ENCODE results near the gene MAP7D3. TPM values are rescaled to one million over a fixed set of nuclear protein-coding genes. Genes with fewer than 3 reads are reported as not detected.

MAP7D3 gene
- total and polyA plus RNA-seq, 9 of the 15 experiments (the other 6 are each of a cell fraction or from before 2014, with no cell fraction given) = 9.4 to 27.7 (median 14.0) TPM

DNA sequence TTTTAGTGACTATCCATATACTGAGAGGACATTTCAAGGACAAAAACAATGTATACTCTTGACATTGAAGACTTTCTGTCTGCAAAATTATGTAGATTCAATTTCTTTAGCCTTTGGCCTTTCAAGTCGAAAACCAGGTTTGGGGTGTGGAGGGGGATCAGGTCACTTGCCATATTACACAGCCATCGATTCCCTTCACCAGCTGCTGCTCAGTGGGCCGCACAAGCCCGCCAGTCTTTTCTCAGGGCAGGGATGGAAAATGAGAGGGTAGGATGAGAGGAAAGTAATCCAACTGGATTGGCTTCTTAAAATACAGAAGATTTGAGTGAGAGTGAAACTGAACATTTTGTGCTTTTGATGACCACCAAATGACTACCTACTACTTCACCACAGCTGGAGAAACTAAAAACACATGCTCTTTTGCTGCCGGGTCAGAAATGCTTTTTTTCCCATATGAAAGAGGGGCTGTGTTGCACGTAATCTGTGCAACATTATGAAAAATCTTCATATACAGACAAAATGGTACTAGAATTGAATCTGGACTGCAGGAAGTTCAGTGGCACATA lies 52.4 kb downstream of the MAP7D3 start:
- no peak for ATAC-seq
- no peaks in the 10 kb centered on the region for H3K79me2 ChIP-seq (ENCODE audit: control insufficient read depth, insufficient read depth, low read length)
- H3K9ac ChIP-seq (ENCODE audit: insufficient read depth in 1 of 2, low read depth in 2 of 2, low read length in 2 of 2) = no peak overlapping the region
- no peaks in the 10 kb centered on the region for H3K4me1 ChIP-seq (replicated peaks in 1 of 2; ENCODE audit: control insufficient read depth in 2 of 2, insufficient read depth in 2 of 2, low read length in 2 of 2)
- H3K36me3 ChIP-seq (ENCODE audit: control insufficient read depth, insufficient read depth, low read length) = no peaks in the 10 kb centered on the region
- ChIA-PET CTCF (ENCODE audit: low intra/inter-chr PET ratio) (no interaction called here), POLR2A (interaction anchor here (1.4 kb wide), 1 partner anchor 9 kb away, joined by 5 read pairs; no protein-coding TSS in a partner anchor)
- BruUV-seq (replicated peaks) = no TSS peak
- TF ChIP-seq ZFP36 (IDR thresholded peaks at IDR 0.05; ENCODE audit: low read depth, low read length, partially characterized antibody) (no peak), KLF13 (tag; IDR thresholded peaks at IDR 0.05; ENCODE audit: borderline replicate concordance, low read depth) (no peak), ZNF354B (CRISPR knock-in tag; IDR thresholded peaks at IDR 0.05) (no peak), SMC3 (conservative IDR thresholded peaks at IDR 0.05; ENCODE audit: insufficient read depth, low read depth, low read length) (no peak), RBFOX2 (IDR thresholded peaks at IDR 0.05; ENCODE audit: low read depth, low read length) (no peak), RHOXF2B (CRISPR knock-in tag; conservative IDR thresholded peaks at IDR 0.05) (no peak)
- no peak overlapping the region for H3K27ac ChIP-seq (ENCODE audit: extremely low read depth, low read depth, low read length)
- H3K4me2 ChIP-seq (ENCODE audit: insufficient read depth, low read length) = no peak overlapping the region
- no peak overlapping the region for H3K4me3 ChIP-seq
- in situ Hi-C loops (cut with MboI) (no loop called here), intact Hi-C loops (cut with micrococcal nuclease) (no loop called here)
- no peak for DNase-seq (ENCODE audit: extremely low read depth in 1 of 4, low spot score in 3 of 4)
- H2AFZ ChIP-seq (ENCODE audit: low read depth, low read length) = no peak overlapping the region
- FAIRE-seq = no peak
- peaks cover 0 to 15% of the 10 kb centered on the region in 2 experiments for H3K27me3 ChIP-seq (ENCODE audit: control insufficient read depth in 2 of 2, insufficient read depth in 2 of 2, low read length in 2 of 2)
- H3K9me1 ChIP-seq (ENCODE audit: control insufficient read depth, insufficient read depth, low read length) = no peaks in the 10 kb centered on the region
- H3K9me3 ChIP-seq (replicated peaks; ENCODE audit: control insufficient read depth, insufficient read depth, low read depth, low read length) = no peaks in the 10 kb centered on the region
- H4K20me1 ChIP-seq (replicated peaks; ENCODE audit: control insufficient read depth, insufficient read depth, low read length) = no peaks in the 10 kb centered on the region
- 0% methylated on average over 5 of the region's 6 CpGs for WGBS (ENCODE audit: insufficient coverage, low coverage, missing lambda C conversion rate)

DNA sequence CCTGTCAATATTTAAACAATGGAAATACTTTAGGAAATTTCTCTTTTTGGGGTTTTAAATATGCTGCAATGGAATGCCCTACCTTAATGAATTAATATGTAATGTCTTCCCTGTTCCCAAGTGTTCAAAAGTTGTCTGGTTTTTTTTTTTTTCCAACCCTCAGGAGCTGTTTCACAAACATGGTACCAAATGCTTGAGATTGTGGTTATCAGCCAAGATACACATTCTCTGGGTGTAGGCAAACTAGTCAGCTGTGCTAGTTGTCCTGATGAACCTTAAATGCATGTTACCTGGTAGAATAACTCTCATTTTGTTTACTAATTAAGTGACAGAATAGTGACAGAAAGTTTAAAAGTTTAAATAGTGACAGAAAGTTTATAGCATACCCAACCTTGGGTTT lies 53.2 kb downstream of the MAP7D3 start:
- DNase-seq (ENCODE audit: extremely low read depth in 1 of 4, low spot score in 3 of 4) (no peak), ATAC-seq (no peak), FAIRE-seq (no peak)
- H3K79me2 ChIP-seq (ENCODE audit: control insufficient read depth, insufficient read depth, low read length) = no peaks in the 10 kb centered on the region
- H2AFZ ChIP-seq (ENCODE audit: low read depth, low read length) = no peak overlapping the region
- no peak overlapping the region for H3K27ac ChIP-seq (ENCODE audit: extremely low read depth, low read depth, low read length)
- no peaks in the 10 kb centered on the region for H3K4me1 ChIP-seq (replicated peaks in 1 of 2; ENCODE audit: control insufficient read depth in 2 of 2, insufficient read depth in 2 of 2, low read length in 2 of 2)
- no TSS peak for BruUV-seq (replicated peaks)
- H3K9ac ChIP-seq (ENCODE audit: insufficient read depth in 1 of 2, low read depth in 2 of 2, low read length in 2 of 2) = no peak overlapping the region
- POLR2A ChIA-PET = interaction anchor here (0.6 to 1.4 kb wide), 2 partner anchors 10 to 1233 kb away, joined by 3 to 5 read pairs; no protein-coding TSS in a partner anchor
- H3K4me3 ChIP-seq = no peak overlapping the region
- intact Hi-C loops (cut with micrococcal nuclease) (no loop called here), in situ Hi-C loops (cut with MboI) (no loop called here)
- H3K9me3 ChIP-seq (replicated peaks; ENCODE audit: control insufficient read depth, insufficient read depth, low read depth, low read length) = no peaks in the 10 kb centered on the region
- no peaks in the 10 kb centered on the region for H3K36me3 ChIP-seq (ENCODE audit: control insufficient read depth, insufficient read depth, low read length)
- CTCF ChIA-PET (ENCODE audit: low intra/inter-chr PET ratio) = no interaction called here
- no peaks in the 10 kb centered on the region for H3K9me1 ChIP-seq (ENCODE audit: control insufficient read depth, insufficient read depth, low read length)
- H3K4me2 ChIP-seq (ENCODE audit: insufficient read depth, low read length) = no peak overlapping the region
- H3K27me3 ChIP-seq (ENCODE audit: control insufficient read depth in 2 of 2, insufficient read depth in 2 of 2, low read length in 2 of 2) = peaks cover 0 to 15% of the 10 kb centered on the region in 2 experiments; a peak in 4 of 5 replicates
- no peaks in the 10 kb centered on the region for H4K20me1 ChIP-seq (replicated peaks; ENCODE audit: control insufficient read depth, insufficient read depth, low read length)
- TF ChIP-seq, protein P1, sequence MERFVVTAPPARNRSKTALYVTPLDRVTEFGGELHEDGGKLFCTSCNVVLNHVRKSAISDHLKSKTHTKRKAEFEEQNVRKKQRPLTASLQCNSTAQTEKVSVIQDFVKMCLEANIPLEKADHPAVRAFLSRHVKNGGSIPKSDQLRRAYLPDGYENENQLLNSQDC (CRISPR knock-in tag; IDR thresholded peaks at IDR 0.05) = no peak
- TF ChIP-seq TBP (optimal IDR thresholded peaks at IDR 0.05; ENCODE audit: low read depth, low read length) = no peak
- TF ChIP-seq ETV6 (IDR thresholded peaks at IDR 0.05; ENCODE audit: borderline replicate concordance in 1 of 2, low read depth in 2 of 2, low read length in 1 of 2) = no peak
- TF ChIP-seq ETV6 (CRISPR knock-in tag; IDR thresholded peaks at IDR 0.05; ENCODE audit: borderline replicate concordance) = no peak
- TF ChIP-seq, protein P2, sequence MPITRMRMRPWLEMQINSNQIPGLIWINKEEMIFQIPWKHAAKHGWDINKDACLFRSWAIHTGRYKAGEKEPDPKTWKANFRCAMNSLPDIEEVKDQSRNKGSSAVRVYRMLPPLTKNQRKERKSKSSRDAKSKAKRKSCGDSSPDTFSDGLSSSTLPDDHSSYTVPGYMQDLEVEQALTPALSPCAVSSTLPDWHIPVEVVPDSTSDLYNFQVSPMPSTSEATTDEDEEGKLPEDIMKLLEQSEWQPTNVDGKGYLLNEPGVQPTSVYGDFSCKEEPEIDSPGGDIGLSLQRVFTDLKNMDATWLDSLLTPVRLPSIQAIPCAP (CRISPR knock-in tag; IDR thresholded peaks at IDR 0.05; ENCODE audit: borderline replicate concordance) = no peak
- TF ChIP-seq, protein P3, sequence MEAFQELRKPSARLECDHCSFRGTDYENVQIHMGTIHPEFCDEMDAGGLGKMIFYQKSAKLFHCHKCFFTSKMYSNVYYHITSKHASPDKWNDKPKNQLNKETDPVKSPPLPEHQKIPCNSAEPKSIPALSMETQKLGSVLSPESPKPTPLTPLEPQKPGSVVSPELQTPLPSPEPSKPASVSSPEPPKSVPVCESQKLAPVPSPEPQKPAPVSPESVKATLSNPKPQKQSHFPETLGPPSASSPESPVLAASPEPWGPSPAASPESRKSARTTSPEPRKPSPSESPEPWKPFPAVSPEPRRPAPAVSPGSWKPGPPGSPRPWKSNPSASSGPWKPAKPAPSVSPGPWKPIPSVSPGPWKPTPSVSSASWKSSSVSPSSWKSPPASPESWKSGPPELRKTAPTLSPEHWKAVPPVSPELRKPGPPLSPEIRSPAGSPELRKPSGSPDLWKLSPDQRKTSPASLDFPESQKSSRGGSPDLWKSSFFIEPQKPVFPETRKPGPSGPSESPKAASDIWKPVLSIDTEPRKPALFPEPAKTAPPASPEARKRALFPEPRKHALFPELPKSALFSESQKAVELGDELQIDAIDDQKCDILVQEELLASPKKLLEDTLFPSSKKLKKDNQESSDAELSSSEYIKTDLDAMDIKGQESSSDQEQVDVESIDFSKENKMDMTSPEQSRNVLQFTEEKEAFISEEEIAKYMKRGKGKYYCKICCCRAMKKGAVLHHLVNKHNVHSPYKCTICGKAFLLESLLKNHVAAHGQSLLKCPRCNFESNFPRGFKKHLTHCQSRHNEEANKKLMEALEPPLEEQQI (IDR thresholded peaks at IDR 0.05) = no peak
- no peak for TF ChIP-seq SAFB (IDR thresholded peaks at IDR 0.05; ENCODE audit: borderline replicate concordance, low read depth, low read length)
- TF ChIP-seq PML (IDR thresholded peaks at IDR 0.05; ENCODE audit: low read length) = no peak
